H1 (cell line): ENCODE results near the gene PRR5L. TPM values are rescaled to one million over a fixed set of nuclear protein-coding genes. Genes with fewer than 3 reads are reported as not detected.

Experiments used
- CTCF ChIA-PET: fragments of 300-600 bp; sonication (Branson Sonifier 250); formaldehyde crosslinking; loops from one replicate; lab custom pipeline; 2021; ENCODE audit not compliant: partially characterized antibody; lab: Charles Lee
- POLR2A ChIA-PET: fragments of 300-600 bp; sonication (Branson Sonifier 250); formaldehyde crosslinking; loops from one replicate; lab custom pipeline; 2021; ENCODE audit warnings: inconsistent platforms; ENCODE audit not compliant: partially characterized antibody; lab: Charles Lee
- DNase-seq, 2 experiments: peaks; one replicate each; pipeline versions ENCODE4 v3.0.0 to v3.0.0-alpha.2; 2010 to 2022; ENCODE audit warnings: low spot score in 2 of 2, low read depth in 1 of 2, mixed read lengths in 1 of 2
- FAIRE-seq: peaks from 2 replicates; lab custom pipeline; 2011; peaks lifted over from hg19 to GRCh38; lab: Jason Lieb, UNC
- H2AFZ ChIP-seq: 2 replicates; pipeline ENCODE4 v1.8.1; 2012; ENCODE audit warnings: low read length, inconsistent platforms
- H2AK5ac ChIP-seq: 2 replicates; pipeline ENCODE4 v1.6.1; 2013; ENCODE audit warnings: low read depth, low read length
- H2BK120ac ChIP-seq: replicated peaks from 2 replicates; pipeline ENCODE3; 2013; ENCODE audit warnings: low read depth, low read length, inconsistent platforms
- H2BK12ac ChIP-seq: 2 replicates; pipeline ENCODE4 v1.6.1; 2013; ENCODE audit warnings: low read depth, low read length
- H2BK15ac ChIP-seq: 2 replicates; pipeline ENCODE4 v1.6.1; 2013; ENCODE audit warnings: low read length
- H2BK20ac ChIP-seq: 2 replicates; pipeline ENCODE4 v1.6.1; 2013; ENCODE audit warnings: low read length
- H2BK5ac ChIP-seq: 2 replicates; pipeline ENCODE4 v1.6.1; 2013; ENCODE audit warnings: low read depth, low read length
- H3K14ac ChIP-seq: 2 replicates; pipeline ENCODE4 v1.6.1; 2013; ENCODE audit warnings: inconsistent platforms; ENCODE audit not compliant: insufficient read length
- H3K18ac ChIP-seq: 2 replicates; pipeline ENCODE4 v1.6.1; 2013; ENCODE audit warnings: low read length; ENCODE audit errors: extremely low read depth
- H3K23ac ChIP-seq: 2 replicates; pipeline ENCODE4 v1.6.1; 2013; ENCODE audit warnings: inconsistent platforms; ENCODE audit not compliant: insufficient read length
- H3K23me2 ChIP-seq: 2 replicates; pipeline ENCODE4 v1.6.1; 2013; ENCODE audit warnings: low read depth, low read length
- H3K27ac ChIP-seq: 2 replicates; pipeline ENCODE4 v1.6.1; 2011; ENCODE audit warnings: low read depth, low read length, inconsistent platforms
- H3K27me3 ChIP-seq, 4 experiments: replicated peaks in 1 of 4; 1 replicate in 1 of 4; 2 replicates in 3 of 4; pipeline versions ENCODE4 v1.6.1 to v1.8.1; 2011 to 2013; ENCODE audit warnings: low read length in 3 of 4, mild to moderate bottlenecking in 3 of 4, inconsistent platforms in 2 of 4, mixed read lengths in 2 of 4, moderate library complexity in 1 of 4; ENCODE audit not compliant: control insufficient read depth in 3 of 4, insufficient read depth in 3 of 4; ENCODE audit errors: extremely low read depth in 1 of 4
- H3K36me3 ChIP-seq, 4 experiments: 2 replicates each; pipeline versions ENCODE4 v1.6.1 to v1.8.1; 2011 to 2013; ENCODE audit warnings: mild to moderate bottlenecking in 4 of 4, low read length in 3 of 4, moderate library complexity in 2 of 4, control low read depth in 1 of 4, inconsistent platforms in 1 of 4; ENCODE audit not compliant: insufficient read depth in 4 of 4, control insufficient read depth in 2 of 4
- H3K4ac ChIP-seq: replicated peaks from 2 replicates; pipeline ENCODE3; 2013; ENCODE audit warnings: low read length, low read depth, mixed read lengths, inconsistent platforms; ENCODE audit not compliant: insufficient read length
- H3K4me1 ChIP-seq, 4 experiments: replicated peaks in 1 of 4; 1 replicate in 1 of 4; 2 replicates in 3 of 4; pipeline versions ENCODE4 v1.6.1 to v1.8.1; 2011 to 2013; ENCODE audit warnings: low read length in 3 of 4, inconsistent platforms in 2 of 4, mixed read lengths in 1 of 4; ENCODE audit not compliant: insufficient read depth in 4 of 4, control insufficient read depth in 3 of 4
- H3K4me2 ChIP-seq, 2 experiments: 2 replicates each; pipeline versions ENCODE4 v1.6.1 to v1.8.1; 2011 to 2013; ENCODE audit warnings: low read depth in 2 of 2, low read length in 2 of 2, control low read depth in 1 of 2, inconsistent platforms in 1 of 2, mild to moderate bottlenecking in 1 of 2; ENCODE audit not compliant: insufficient read depth in 1 of 2
- H3K4me3 ChIP-seq, 4 experiments: fragments of 200-600, 300-600 bp in 1 of 4; sonication (generic), shearing (Covaris generic), sonication (Bioruptor Twin) in 1 of 4; 2 replicates each; pipeline versions ENCODE4 v1.5.1 to v1.8.1; 2011 to 2016; ENCODE audit warnings: low read length in 4 of 4, low read depth in 3 of 4, control low read depth in 2 of 4, inconsistent platforms in 2 of 4, mild to moderate bottlenecking in 2 of 4, mixed read lengths in 1 of 4, moderate library complexity in 1 of 4; ENCODE audit not compliant: insufficient read depth in 2 of 4; ENCODE audit errors: extremely low read depth in 1 of 4
- H3K56ac ChIP-seq: replicated peaks from 2 replicates; pipeline ENCODE3; 2013; ENCODE audit warnings: low read depth, mild to moderate bottlenecking, mixed read lengths, low read length, inconsistent platforms; ENCODE audit not compliant: insufficient read length
- H3K79me1 ChIP-seq: 2 replicates; pipeline ENCODE4 v1.6.1; 2013; ENCODE audit warnings: low read depth, low read length, control low read depth
- H3K79me2 ChIP-seq, 2 experiments: 2 replicates each; pipeline versions ENCODE4 v1.6.1 to v1.8.1; 2012 to 2013; ENCODE audit warnings: low read length in 2 of 2, mild to moderate bottlenecking in 2 of 2, inconsistent platforms in 1 of 2; ENCODE audit not compliant: insufficient read depth in 2 of 2, control insufficient read depth in 1 of 2
- H3K9ac ChIP-seq, 4 experiments: replicated peaks in 1 of 4; 1 replicate in 1 of 4; 2 replicates in 3 of 4; pipeline versions ENCODE4 v1.6.1 to v1.8.1; 2011 to 2013; ENCODE audit warnings: low read depth in 3 of 4, low read length in 3 of 4, control low read depth in 2 of 4, mild to moderate bottlenecking in 2 of 4, moderate library complexity in 2 of 4, inconsistent platforms in 1 of 4; ENCODE audit errors: extremely low read depth in 1 of 4
- H3K9me3 ChIP-seq, 2 experiments: 2 replicates each; pipeline versions ENCODE4 v1.6.1 to v1.8.1; 2012 to 2013; ENCODE audit warnings: mild to moderate bottlenecking in 2 of 2, moderate library complexity in 2 of 2, control low read depth in 1 of 2, inconsistent platforms in 1 of 2, low read depth in 1 of 2, low read length in 1 of 2, mixed read lengths in 1 of 2; ENCODE audit not compliant: insufficient read depth in 2 of 2
- H4K20me1 ChIP-seq, 2 experiments: replicated peaks in 1 of 2; 2 replicates each; pipeline versions ENCODE3 to v1.8.1; 2011 to 2013; ENCODE audit warnings: inconsistent platforms in 2 of 2, low read length in 2 of 2, mild to moderate bottlenecking in 1 of 2; ENCODE audit not compliant: insufficient read depth in 2 of 2, control insufficient read depth in 1 of 2
- H4K5ac ChIP-seq: 2 replicates; pipeline ENCODE4 v1.6.1; 2013; ENCODE audit warnings: low read length, low read depth, mixed read lengths, inconsistent platforms; ENCODE audit not compliant: insufficient read length
- H4K8ac ChIP-seq: 2 replicates; pipeline ENCODE4 v1.8.0; 2013; ENCODE audit warnings: mild to moderate bottlenecking, moderate library complexity, low read length, inconsistent platforms; ENCODE audit not compliant: insufficient read depth; ENCODE audit errors: extremely low read depth
- H4K91ac ChIP-seq: replicated peaks from 2 replicates; pipeline ENCODE3; 2013; ENCODE audit warnings: low read length, mixed read lengths, inconsistent platforms; ENCODE audit not compliant: insufficient read length
- BCL11A ChIP-seq, 2 experiments: IDR thresholded peaks; one replicate each; pipeline ENCODE4 v1.6.1; 2011; ENCODE audit warnings: low read depth in 2 of 2, low read length in 2 of 2, mild to moderate bottlenecking in 2 of 2
- BRCA1 ChIP-seq: IDR thresholded peaks from 2 replicates; pipeline ENCODE4 v1.6.1; 2012; ENCODE audit warnings: low read depth, low read length, improper control_type of control experiment
- CBX8 ChIP-seq: fragments of 300-800, 300-1000 bp; sonication (generic); IDR thresholded peaks from 2 replicates; pipeline ENCODE4 v1.7.1; 2016; ENCODE audit warnings: low read depth, low read length, borderline replicate concordance
- E2F6 ChIP-seq: IDR thresholded peaks from 2 replicates; pipeline ENCODE4 v1.6.1; 2012; ENCODE audit warnings: inconsistent platforms
- FOSL1 ChIP-seq: IDR thresholded peaks from 2 replicates; pipeline ENCODE4 v1.6.1; 2011; ENCODE audit warnings: mild to moderate bottlenecking, low read depth, low read length, moderate library complexity; ENCODE audit not compliant: insufficient read depth
- KDM5A ChIP-seq: fragments of 200-600 bp; IDR thresholded peaks from 2 replicates; pipeline ENCODE4 v1.7.1; 2012; ENCODE audit warnings: mild to moderate bottlenecking, low read length, inconsistent platforms, mixed read lengths
- NANOG ChIP-seq: IDR thresholded peaks from 2 replicates; pipeline ENCODE4 v1.6.1; 2011; ENCODE audit warnings: low read length, low read depth, mild to moderate bottlenecking, inconsistent platforms; ENCODE audit not compliant: insufficient read depth, poor library complexity, severe bottlenecking
- NRF1 ChIP-seq: IDR thresholded peaks from 2 replicates; pipeline ENCODE4 v1.6.1; 2011; ENCODE audit warnings: mild to moderate bottlenecking, low read depth, low read length, improper control_type of control experiment
- POLR2A ChIP-seq, 2 experiments: IDR thresholded peaks; 1 replicate in 1 of 2; 2 replicates in 1 of 2; pipeline ENCODE4 v1.6.1; 2011; ENCODE audit warnings: low read depth in 2 of 2, low read length in 2 of 2, mild to moderate bottlenecking in 2 of 2; ENCODE audit errors: control extremely low read depth in 1 of 2
- RXRA ChIP-seq: IDR thresholded peaks from 2 replicates; pipeline ENCODE4 v1.6.1; 2011; ENCODE audit warnings: low read depth, mild to moderate bottlenecking, low read length, moderate library complexity; ENCODE audit not compliant: insufficient read depth
- SAP30 ChIP-seq: fragments of 300-600 bp; sonication (generic); IDR thresholded peaks from 2 replicates; pipeline ENCODE4 v1.7.1; 2012; ENCODE audit warnings: low read length, moderate library complexity, mild to moderate bottlenecking, inconsistent platforms; ENCODE audit not compliant: insufficient read depth, insufficient replicate concordance
- SP1 ChIP-seq: IDR thresholded peaks from 2 replicates; pipeline ENCODE4 v1.6.1; 2011; ENCODE audit warnings: low read depth, low read length
- SUZ12 ChIP-seq: fragments of 200-600 bp; sonication (generic); IDR thresholded peaks from 2 replicates; pipeline ENCODE4 v1.6.1; 2012; ENCODE audit warnings: mild to moderate bottlenecking, inconsistent platforms, low read length, moderate library complexity, mixed read lengths
- YY1 ChIP-seq: IDR thresholded peaks from 2 replicates; pipeline ENCODE4 v1.6.1; 2011; ENCODE audit warnings: low read depth, mild to moderate bottlenecking, low read length
- WGBS, 2 experiments: shearing (Covaris generic) in 1 of 2; methylation state at CpG; one replicate each; pipeline versions ENCODE4 v1.1.6 to v1.1.7; 2013 to 2015; ENCODE audit warnings: low lambda C conversion rate in 2 of 2, mixed read lengths in 2 of 2, inconsistent platforms in 1 of 2, low coverage in 1 of 2, missing lambda C conversion rate in 1 of 2; ENCODE audit not compliant: insufficient replicate concordance in 2 of 2, insufficient coverage in 1 of 2, insufficient read length in 1 of 2; ENCODE audit errors: extremely low coverage in 1 of 2, missing lambda C conversion rate in 1 of 2; 5-methylcytosine and 5-hydroxymethylcytosine counted together
- polyA plus RNA-seq, 7 experiments: library from polyadenylated mRNA; depleted of rRNA in 3 of 7; stranded (reverse) in 5 of 7; unstranded in 2 of 7; fragments of >200 nt in 5 of 7; fragments of 200-250 nt in 2 of 7; gene quantifications; 1 replicate in 5 of 7; 2 replicates in 1 of 7; 4 replicates in 1 of 7; pipeline versions ENCODE4 v1.2.1 to v1.2.3, GENCODE V29; 2011 to 2013; ENCODE audit warnings: missing spikeins in 2 of 7, mixed read lengths in 2 of 7
- total RNA-seq: library from RNA; stranded (reverse); fragmentation: NEBNext Ultra II Directional; extraction: Animal tissue kit (Norgen Biotek cat#: 25700); gene quantifications from 2 replicates; pipeline ENCODE4 v1.2.1, GENCODE V29; 2021

The PRR5L gene
- total and polyA plus RNA-seq, 2 of the 8 experiments (the other 6 are each of a cell fraction or from before 2014, with no cell fraction given) = 6.6 to 10.1 TPM

GRCh38 chr11:36467916-36468315 lies 171.8 kb downstream of the PRR5L start:
- CTCF ChIA-PET = interaction anchor here (1.0 to 8.8 kb wide), 19 partner anchors 8 to 193 kb away, joined by 3 to 92 read pairs (median 7); partner anchors contain the start of gene COMMD9
- no peak overlapping the region for H3K27ac ChIP-seq
- WGBS, 2 experiments = 100% methylated on average over 1 of the region's 1 CpG; no CpG with 5 or more reads in 1 of the 2 experiments
- TF ChIP-seq BRCA1 = no peak
- no peak for TF ChIP-seq NANOG
- TF ChIP-seq NRF1 = no peak
- no peak for TF ChIP-seq SAP30
- TF ChIP-seq POLR2A (IDR thresholded peaks at IDR 0.05; ENCODE audit: control extremely low read depth in 1 of 2, low read depth in 2 of 2, low read length in 2 of 2) = no peak
- TF ChIP-seq E2F6 = no peak
- TF ChIP-seq SUZ12 = no peak
- TF ChIP-seq SP1 = no peak
- no peak for TF ChIP-seq CBX8
- TF ChIP-seq YY1 = no peak
- no peak for TF ChIP-seq BCL11A (IDR thresholded peaks at IDR 0.05; ENCODE audit: low read depth in 2 of 2, low read length in 2 of 2)
- no peak for TF ChIP-seq FOSL1
- TF ChIP-seq KDM5A = no peak
- TF ChIP-seq RXRA = no peak

More at GRCh38 chr11:36467916-36468315, 171.8 kb downstream of the PRR5L start:
- no peak overlapping the region for H3K4me3 ChIP-seq
- no peak overlapping the region for H3K23ac ChIP-seq
- no peak for DNase-seq
- FAIRE-seq = no peak
- H3K9ac ChIP-seq = no peak overlapping the region
- no peak overlapping the region for H2AFZ ChIP-seq
- H3K36me3 ChIP-seq = 0 out of 8 replicates have a peak, but pooled peaks cover 0 to 2% (median 0%) of the 10 kb centered on the region in 4 experiments
- no peak overlapping the region for H4K5ac ChIP-seq
- no peak overlapping the region for H2BK12ac ChIP-seq
- no peak overlapping the region for H4K91ac ChIP-seq
- H3K27me3 ChIP-seq = no peaks in the 10 kb centered on the region
- H4K20me1 ChIP-seq = no peaks in the 10 kb centered on the region
- H3K79me1 ChIP-seq = no peaks in the 10 kb centered on the region
- no peaks in the 10 kb centered on the region for H3K9me3 ChIP-seq
- H3K79me2 ChIP-seq = no peaks in the 10 kb centered on the region
- no peak overlapping the region for H3K14ac ChIP-seq
- peaks cover 0 to 4% (median under 1%) of the 10 kb centered on the region in 4 experiments; a peak in 1 of 7 replicates for H3K4me1 ChIP-seq
- H4K8ac ChIP-seq = no peak overlapping the region
- H2BK120ac ChIP-seq = no peak overlapping the region
- no peaks in the 10 kb centered on the region for H3K23me2 ChIP-seq
- no peak overlapping the region for H3K4ac ChIP-seq
- no peak overlapping the region for H3K56ac ChIP-seq
- 0 out of 2 replicates have a peak overlapping the region, but pooled peaks have one; percentile 65 for H2BK15ac ChIP-seq
- H2BK20ac ChIP-seq = no peak overlapping the region
- no peak overlapping the region for H2AK5ac ChIP-seq
- H3K4me2 ChIP-seq = no peak overlapping the region
- no peak overlapping the region for H3K18ac ChIP-seq
- POLR2A ChIA-PET = interaction anchor here (0.7 to 1.6 kb wide), 4 partner anchors 12 to 178 kb away, joined by 3 to 5 read pairs (median 3); no protein-coding TSS in a partner anchor
- H2BK5ac ChIP-seq = no peak overlapping the region
